Kidney epithelial cell (primary cell): ENCODE results near the gene SLC2A5. TPM values are rescaled to one million over a fixed set of nuclear protein-coding genes. Genes with fewer than 3 reads are reported as not detected.

Experiments
- DNase-seq: peaks from one replicate; pipeline ENCODE4 v3.0.0-alpha.2; 2010; ENCODE audit warnings: low read depth
- H3K27me3 ChIP-seq: 2 replicates; pipeline ENCODE4 v1.6.0; 2011; ENCODE audit warnings: low read length; ENCODE audit not compliant: control insufficient read depth, insufficient read depth
- H3K36me3 ChIP-seq: 2 replicates; pipeline ENCODE4 v1.5.1; 2011; ENCODE audit warnings: low read length; ENCODE audit not compliant: control insufficient read depth, insufficient read depth
- H3K4me3 ChIP-seq: 2 replicates; pipeline ENCODE4 v1.5.1; 2011; ENCODE audit warnings: low read depth, mild to moderate bottlenecking, control low read depth, low read length
- CTCF ChIP-seq: IDR thresholded peaks from 2 replicates; pipeline ENCODE4 v1.5.1; 2011; ENCODE audit warnings: mild to moderate bottlenecking, moderate library complexity, low read length, control low read depth, inconsistent platforms; ENCODE audit not compliant: insufficient read depth, poor library complexity, severe bottlenecking
- total RNA-seq: library from RNA; depleted of rRNA; stranded (reverse); fragments of >200 nt; gene quantifications from 2 replicates; pipeline ENCODE4 v1.2.3, GENCODE V29; 2015

SLC2A5 gene
- total RNA-seq, 1 donor from 2014 or later: not detected

DNA sequence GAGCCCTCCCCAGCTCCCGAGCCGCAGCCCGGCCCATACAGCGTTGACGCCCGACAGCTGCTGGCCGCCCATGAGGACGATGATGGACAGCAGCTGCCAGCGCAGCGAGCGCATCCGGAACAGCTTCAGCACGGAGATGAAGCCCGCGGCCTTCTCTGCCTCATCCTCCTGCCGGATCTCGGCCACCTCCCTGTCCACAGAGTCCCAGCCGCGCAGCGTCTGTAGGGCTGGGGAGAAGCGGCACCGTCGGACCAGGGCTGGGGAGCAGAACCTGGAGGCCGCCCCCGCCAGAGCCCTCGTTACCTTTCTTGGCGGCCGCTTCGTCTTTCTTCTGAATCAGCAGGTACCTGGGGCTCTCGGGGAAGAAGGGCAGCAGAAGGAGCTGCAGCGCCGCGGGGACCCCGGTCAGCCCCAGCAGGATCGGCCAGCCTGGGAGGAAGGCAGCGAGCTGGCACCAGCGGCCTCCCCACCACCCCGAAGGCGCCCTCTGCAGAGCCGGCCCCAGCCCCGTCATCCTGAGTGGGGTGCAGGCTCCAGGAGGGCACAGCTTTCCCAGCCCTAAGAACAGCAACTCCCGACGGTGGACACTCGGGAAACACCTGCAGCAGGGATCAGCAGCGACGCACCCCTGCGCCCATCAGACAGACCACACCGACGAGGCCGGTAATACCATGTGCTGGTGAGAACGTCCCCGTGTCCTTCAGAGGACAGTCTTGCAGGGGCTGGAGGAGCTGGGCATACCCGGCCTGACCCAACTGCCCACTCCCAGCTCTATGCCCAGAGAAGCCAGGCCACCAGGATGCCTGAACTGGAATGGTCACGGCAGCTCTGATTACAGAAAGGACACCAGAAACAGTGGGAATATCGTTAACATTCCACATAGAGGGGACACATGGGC, 29.4 kb downstream of the SLC2A5 start:
- TF ChIP-seq CTCF: no peak
- Histone ChIP-seq H3K36me3 (no peaks in the 10 kb centered on the region), H3K27me3 (peaks cover 28% of the 10 kb centered on the region), H3K4me3 (no peak overlapping the region)
- DNase-seq: no peak

DNA sequence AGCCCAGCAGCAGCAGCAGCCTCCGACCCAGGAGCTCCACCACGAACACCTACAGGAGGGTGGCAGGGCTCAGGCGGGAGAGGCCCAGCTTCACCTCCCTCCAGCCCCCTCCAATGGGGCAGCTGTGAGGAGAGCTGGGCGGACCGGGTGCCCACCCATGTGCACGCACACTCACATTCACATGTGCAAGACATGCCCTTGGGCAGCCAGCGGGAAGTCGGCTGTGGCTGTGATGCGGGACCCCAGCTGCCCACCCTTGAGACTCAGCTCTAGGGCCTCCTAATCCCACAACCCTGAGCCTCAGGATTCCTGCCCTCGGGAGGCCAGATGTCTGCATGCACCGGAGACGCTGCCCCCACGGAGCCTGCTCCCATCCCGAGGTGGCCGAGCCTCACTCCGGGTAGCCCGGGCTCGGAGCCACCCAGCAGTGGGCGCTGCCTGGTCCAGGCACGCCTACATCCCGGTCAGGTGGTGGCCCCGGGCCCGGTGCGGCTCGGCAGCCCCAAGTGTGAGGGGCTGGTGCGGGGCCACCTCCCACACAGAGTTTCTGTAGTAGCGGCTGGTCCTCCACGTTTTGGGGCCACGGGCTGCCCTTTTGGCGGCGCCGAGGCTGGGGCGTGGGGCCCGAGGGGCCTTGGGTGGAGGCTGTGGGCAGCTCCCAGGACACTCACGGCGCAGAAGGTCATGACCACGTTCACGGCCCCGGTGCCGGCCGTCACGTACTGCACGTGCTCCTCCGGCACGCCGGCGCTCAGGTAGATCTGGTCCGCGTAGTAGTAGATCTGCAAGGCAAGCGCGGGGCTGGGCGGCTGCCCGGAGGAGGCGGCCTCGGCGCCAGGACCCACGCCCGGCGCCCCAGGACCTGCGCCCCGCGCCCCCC, 30.3 kb downstream of the SLC2A5 start:
- H3K4me3 ChIP-seq: no peak overlapping the region
- TF ChIP-seq CTCF: no peak
- no peaks in the 10 kb centered on the region for H3K36me3 ChIP-seq
- H3K27me3 ChIP-seq: peaks cover 28% of the 10 kb centered on the region
- DNase-seq: no peak

GRCh38 chr1:9038338-9038650, 31.1 kb downstream of the SLC2A5 start:
- no peak for DNase-seq
- no peak overlapping the region for H3K4me3 ChIP-seq

GRCh38 chr1:9037476-9038337, 31.7 kb downstream of the SLC2A5 start:
- H3K4me3 ChIP-seq: no peak overlapping the region
- H3K27me3 ChIP-seq: peaks cover 28% of the 10 kb centered on the region
- no peak for DNase-seq
- no peaks in the 10 kb centered on the region for H3K36me3 ChIP-seq
- no peak for TF ChIP-seq CTCF

More at GRCh38 chr1:9038338-9038650, 31.1 kb downstream of the SLC2A5 start:
- Histone ChIP-seq H3K36me3 (no peaks in the 10 kb centered on the region), H3K27me3 (peaks cover 28% of the 10 kb centered on the region)
- TF ChIP-seq CTCF: no peak

GRCh38 chr1:9035226-9035625, 34.2 kb downstream of the SLC2A5 start:
- no peak for TF ChIP-seq CTCF
- Histone ChIP-seq H3K4me3 (no peak overlapping the region), H3K36me3 (no peaks in the 10 kb centered on the region), H3K27me3 (peaks cover 20% of the 10 kb centered on the region)
- no peak for DNase-seq
